Large intestine (tissue), 3 donors: Measurements from ENCODE around the gene PARD3. TPM values are rescaled to one million over a fixed set of nuclear protein-coding genes. Genes with fewer than 3 reads are reported as not detected.

Experiments used
- DNase-seq, 2 donors: peaks; one replicate each; pipeline versions ENCODE4 v3.0.0 to v3.0.0-alpha.2; 2013
- H3K27ac ChIP-seq: one replicate; pipeline ENCODE4 v1.5.1; 2013; ENCODE audit warnings: low read length
- H3K27me3 ChIP-seq: 2 replicates; pipeline ENCODE4 v1.6.1; 2013; ENCODE audit warnings: low read length; ENCODE audit not compliant: control insufficient read depth, insufficient read depth
- H3K36me3 ChIP-seq: 2 replicates; pipeline ENCODE4 v1.6.1; 2013; ENCODE audit warnings: low read length; ENCODE audit not compliant: control insufficient read depth, insufficient read depth
- H3K4me1 ChIP-seq: one replicate; pipeline ENCODE4 v1.6.1; 2013; ENCODE audit warnings: low read length; ENCODE audit not compliant: control insufficient read depth, insufficient read depth
- H3K4me3 ChIP-seq: one replicate; pipeline ENCODE4 v1.5.1; 2013; ENCODE audit warnings: low read length
- H3K9me3 ChIP-seq: one replicate; pipeline ENCODE4 v1.6.1; 2013; ENCODE audit warnings: mild to moderate bottlenecking, low read depth, low read length, moderate library complexity; ENCODE audit not compliant: control insufficient read depth
- WGBS: methylation state at CpG from one replicate; pipeline ENCODE4 v1.1.5; 2013; ENCODE audit warnings: low lambda C conversion rate; ENCODE audit not compliant: insufficient coverage; 5-methylcytosine and 5-hydroxymethylcytosine counted together
- polyA plus RNA-seq: library from polyadenylated mRNA; unstranded; fragments of 120-200 nt; gene quantifications from one replicate; pipeline ENCODE4 v1.2.1, GENCODE V29; 2013

Gene PARD3
- polyA plus RNA-seq, 1 donor: 25.5 TPM

- H3K27ac ChIP-seq: no peak overlapping the region
- peaks cover 4% of the 10 kb centered on the region for H3K4me1 ChIP-seq
- H3K36me3 ChIP-seq: peaks cover 9% of the 10 kb centered on the region
- WGBS: no CpG with 5 or more reads among the region's 7 CpGs
- no peaks in the 10 kb centered on the region for H3K27me3 ChIP-seq
- H3K4me3 ChIP-seq: no peak overlapping the region
- DNase-seq: no peak
- H3K9me3 ChIP-seq: no peaks in the 10 kb centered on the region
Measured at GRCh38 chr10:34121781-34122622, 693.1 kb downstream of the PARD3 start.

- H3K4me3 ChIP-seq: no peak overlapping the region
- WGBS: 70% methylated on average over 2 of the region's 7 CpGs
- no peak overlapping the region for H3K27ac ChIP-seq
- H3K4me1 ChIP-seq: peaks cover 4% of the 10 kb centered on the region
- no peaks in the 10 kb centered on the region for H3K27me3 ChIP-seq
- peaks cover 9% of the 10 kb centered on the region for H3K36me3 ChIP-seq
- DNase-seq: no peak
- H3K9me3 ChIP-seq: no peaks in the 10 kb centered on the region
Measured at GRCh38 chr10:34121125-34121753, 693.9 kb downstream of the PARD3 start.

DNA sequence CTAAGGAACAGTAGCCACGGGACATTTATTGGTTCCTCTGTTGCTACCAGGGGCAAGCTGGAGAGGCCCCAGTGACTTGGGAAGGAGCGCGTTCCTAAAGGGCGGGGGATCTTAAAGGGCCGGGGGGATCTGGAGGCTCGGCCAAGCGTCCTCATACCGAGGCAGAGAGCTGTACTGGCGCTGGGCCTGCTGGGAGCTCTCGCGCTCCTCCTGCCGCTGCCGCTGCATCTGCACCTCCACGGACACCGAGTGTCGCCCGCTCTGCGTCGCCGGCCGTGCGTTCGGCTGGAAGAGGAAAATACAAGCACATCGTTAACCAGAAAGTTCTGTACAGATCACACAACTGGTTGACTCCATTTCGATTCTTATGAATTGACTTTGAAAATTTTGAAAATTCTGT lies 695.6 kb downstream of the PARD3 start:
- Histone ChIP-seq H3K27me3 (no peaks in the 10 kb centered on the region), H3K9me3 (no peaks in the 10 kb centered on the region), H3K4me1 (peaks cover 4% of the 10 kb centered on the region), H3K36me3 (peaks cover 9% of the 10 kb centered on the region), H3K4me3 (no peak overlapping the region), H3K27ac (no peak overlapping the region)
- no peak for DNase-seq
- WGBS: 100% methylated on average over 6 of the region's 25 CpGs

DNA sequence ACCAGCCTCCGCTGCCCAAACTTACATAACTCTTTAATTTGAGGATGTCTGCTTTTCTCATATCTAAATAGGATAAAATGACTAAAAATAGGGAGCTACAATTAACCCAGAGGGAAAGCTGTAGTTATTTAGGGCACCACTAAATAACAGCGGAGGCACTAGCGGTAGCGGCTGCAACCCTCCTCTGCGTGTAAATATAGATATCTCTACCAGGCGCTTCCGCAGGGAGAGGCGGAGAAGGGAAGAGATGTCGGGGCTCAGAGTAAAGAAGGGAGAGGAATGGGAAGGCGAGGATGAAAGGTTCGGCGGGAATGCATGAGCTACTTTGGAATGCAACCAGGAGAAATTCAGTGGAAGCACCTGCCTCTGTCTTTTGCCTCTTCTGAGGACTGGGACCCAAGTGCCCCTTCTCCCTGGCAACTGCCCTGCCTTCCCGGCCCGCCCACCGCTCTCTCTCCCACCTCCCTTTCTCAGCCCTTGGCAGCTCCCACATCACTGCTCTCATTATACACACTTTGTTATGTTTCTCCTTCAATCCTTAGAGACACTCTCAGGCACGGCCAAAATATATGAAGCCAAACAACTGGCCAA lies 698.3 kb downstream of the PARD3 start:
- Histone ChIP-seq H3K4me3 (no peak overlapping the region), H3K36me3 (peaks cover 9% of the 10 kb centered on the region), H3K9me3 (no peaks in the 10 kb centered on the region), H3K27me3 (no peaks in the 10 kb centered on the region), H3K4me1 (peaks cover 4% of the 10 kb centered on the region), H3K27ac (no peak overlapping the region)
- DNase-seq: no peak
- WGBS: 39% methylated on average over 5 of the region's 16 CpGs

GRCh38 chr10:34116220-34116641 lies 698.9 kb downstream of the PARD3 start:
- H3K4me3 ChIP-seq: no peak overlapping the region
- no peaks in the 10 kb centered on the region for H3K9me3 ChIP-seq
- no peak for DNase-seq
- no peaks in the 10 kb centered on the region for H3K27me3 ChIP-seq
- 86% methylated on average over 2 of the region's 6 CpGs for WGBS
- H3K36me3 ChIP-seq: peaks cover 10% of the 10 kb centered on the region
- H3K4me1 ChIP-seq: peaks cover 4% of the 10 kb centered on the region
- no peak overlapping the region for H3K27ac ChIP-seq

DNA sequence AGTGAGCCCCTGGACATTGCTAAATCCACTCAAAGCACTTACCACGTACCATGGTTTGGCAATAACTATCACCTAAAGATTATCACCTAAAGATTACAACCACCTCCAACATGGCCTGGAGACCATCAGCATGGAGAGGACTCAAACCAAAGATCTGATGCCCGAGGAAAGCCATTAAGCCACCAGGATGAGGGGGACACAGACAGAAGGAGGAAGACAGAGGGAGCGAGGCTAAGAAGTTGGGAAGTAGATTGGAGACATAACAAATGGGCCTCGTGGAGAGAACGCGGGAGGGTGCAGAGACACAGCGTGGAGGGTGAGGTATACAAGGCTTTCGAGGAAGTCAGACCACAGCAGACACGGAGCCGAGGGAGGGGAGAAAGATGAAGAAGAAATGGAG lies 700.2 kb downstream of the PARD3 start:
- no peaks in the 10 kb centered on the region for H3K4me1 ChIP-seq
- no peaks in the 10 kb centered on the region for H3K27me3 ChIP-seq
- no peak overlapping the region for H3K27ac ChIP-seq
- no peaks in the 10 kb centered on the region for H3K9me3 ChIP-seq
- no peak overlapping the region for H3K4me3 ChIP-seq
- DNase-seq: no peak
- 100% methylated on average over 5 of the region's 10 CpGs for WGBS
- peaks cover 23% of the 10 kb centered on the region for H3K36me3 ChIP-seq

DNA sequence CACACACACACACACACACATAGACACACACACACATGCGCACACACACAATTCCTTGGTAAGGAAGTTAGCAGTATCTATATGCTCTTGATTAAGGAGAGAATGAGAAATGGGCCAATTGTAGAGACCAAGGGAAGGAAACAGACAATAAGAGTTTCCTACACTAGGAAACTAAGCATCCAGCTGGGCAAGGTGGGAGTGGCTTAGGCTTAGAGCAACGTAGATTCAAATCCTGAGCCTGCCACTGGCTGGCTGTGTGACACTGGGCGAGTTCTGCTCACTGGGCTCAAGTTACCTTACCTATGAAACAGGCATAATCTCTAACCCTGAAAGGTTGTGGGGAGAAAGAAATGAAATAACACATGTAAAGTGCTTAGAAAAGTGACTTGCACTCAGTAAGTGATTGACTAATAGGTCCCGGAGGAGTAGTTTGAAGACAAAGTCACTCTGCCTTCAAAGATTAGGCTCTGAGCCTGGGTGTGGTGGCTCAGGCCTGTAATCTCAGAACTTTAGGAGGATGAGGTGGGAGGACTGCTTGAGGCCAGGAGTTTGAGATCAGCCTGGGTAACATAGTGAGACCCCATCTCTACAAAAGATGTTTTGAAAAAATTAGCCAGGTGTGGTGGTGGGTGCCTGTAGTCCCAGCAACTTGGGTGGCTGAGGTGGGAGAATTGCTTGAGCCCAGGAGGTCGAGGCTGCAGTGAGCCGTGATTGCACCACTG lies 701.4 kb downstream of the PARD3 start:
- DNase-seq: no peak
- Histone ChIP-seq H3K27me3 (no peaks in the 10 kb centered on the region), H3K36me3 (peaks cover 17% of the 10 kb centered on the region), H3K4me3 (no peak overlapping the region), H3K4me1 (no peaks in the 10 kb centered on the region), H3K9me3 (no peaks in the 10 kb centered on the region), H3K27ac (no peak overlapping the region)
- 100% methylated on average over 1 of the region's 6 CpGs for WGBS

DNA sequence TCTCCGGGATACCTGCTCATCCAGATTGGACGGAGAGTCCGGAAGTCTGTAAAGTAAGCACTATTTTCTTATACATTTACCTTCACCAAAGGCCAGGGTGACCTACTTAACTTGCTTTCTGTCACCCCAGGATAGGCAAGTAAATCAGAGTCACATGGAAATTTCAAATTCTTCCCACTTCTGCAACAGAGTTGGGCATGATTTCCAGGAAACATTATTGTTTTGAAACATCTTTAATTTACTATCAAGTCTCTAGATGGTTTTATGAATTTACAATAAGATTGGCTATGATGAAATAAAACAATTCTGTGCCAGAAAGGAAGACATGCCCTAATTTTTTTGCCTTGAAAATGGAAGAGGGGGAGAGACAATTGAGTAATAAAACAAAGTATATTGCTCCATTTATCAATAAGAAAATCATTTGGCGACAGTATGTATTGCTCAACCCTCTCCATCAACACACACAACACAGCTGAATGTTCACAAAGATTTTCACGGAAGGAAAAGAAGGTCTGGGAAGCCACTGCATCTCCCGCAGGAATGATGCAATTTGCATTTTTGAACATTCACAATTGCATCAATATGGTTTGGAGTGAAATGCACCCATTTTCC lies 702.8 kb downstream of the PARD3 start:
- Histone ChIP-seq H3K9me3 (no peaks in the 10 kb centered on the region), H3K4me1 (no peaks in the 10 kb centered on the region)

GRCh38 chr10:34111179-34111578 lies 703.9 kb downstream of the PARD3 start:
- Histone ChIP-seq H3K36me3 (peaks cover 15% of the 10 kb centered on the region), H3K4me3 (no peak overlapping the region), H3K27me3 (no peaks in the 10 kb centered on the region), H3K9me3 (no peaks in the 10 kb centered on the region), H3K27ac (no peak overlapping the region), H3K4me1 (no peaks in the 10 kb centered on the region)
- no peak for DNase-seq
- WGBS: no CpG with 5 or more reads among the region's 10 CpGs

More for the DNA sequence above, 702.8 kb downstream of the PARD3 start:
- DNase-seq: no peak
- no peaks in the 10 kb centered on the region for H3K27me3 ChIP-seq
- WGBS: no CpG with 5 or more reads among the region's 6 CpGs
- H3K4me3 ChIP-seq: no peak overlapping the region
- H3K36me3 ChIP-seq: peaks cover 15% of the 10 kb centered on the region
- H3K27ac ChIP-seq: no peak overlapping the region
